HG02938 (cell line): ENCODE data around the gene PMPCA.

Experiments
- ATAC-seq: cut with Tn5 transposase; IDR thresholded peaks from one replicate; pipeline ENCODE4 v1.9.1; 2021; ENCODE audit warnings: mild to moderate bottlenecking, moderate library complexity; ENCODE audit not compliant: unreplicated experiment

The PMPCA gene

DNA sequence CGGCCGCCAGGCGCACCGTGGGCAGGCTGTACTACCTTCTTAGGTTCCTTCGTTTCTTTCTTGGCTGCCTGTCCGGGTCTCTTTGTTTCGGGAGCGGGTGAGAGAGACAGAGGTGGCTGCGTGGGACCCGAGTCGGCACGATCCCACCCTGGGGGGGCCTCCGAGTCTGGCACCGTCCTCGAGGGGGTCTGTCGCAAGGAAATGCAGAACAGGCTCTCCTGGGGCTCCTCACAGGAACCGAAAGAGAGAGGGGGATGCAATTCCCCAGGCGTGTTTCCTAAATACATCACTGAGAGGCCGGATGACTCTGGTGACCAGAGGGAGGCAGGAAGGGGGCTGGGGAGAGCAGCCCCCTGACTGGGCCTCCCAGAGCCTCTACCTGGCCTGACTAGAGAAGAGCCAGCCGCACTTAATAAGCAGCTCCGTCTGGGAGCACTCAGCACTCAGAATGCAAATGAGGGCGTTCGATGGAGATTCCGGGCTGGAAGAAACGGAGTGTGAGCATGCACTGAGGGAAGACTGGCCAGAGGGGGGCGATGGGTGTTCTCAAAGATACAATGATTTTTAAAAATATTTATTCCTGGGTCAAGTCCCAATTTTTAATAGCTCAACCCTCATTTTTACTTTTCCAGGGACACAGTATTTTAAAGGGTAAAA is 40.9 kb downstream of the PMPCA start:
- no peak for ATAC-seq

DNA sequence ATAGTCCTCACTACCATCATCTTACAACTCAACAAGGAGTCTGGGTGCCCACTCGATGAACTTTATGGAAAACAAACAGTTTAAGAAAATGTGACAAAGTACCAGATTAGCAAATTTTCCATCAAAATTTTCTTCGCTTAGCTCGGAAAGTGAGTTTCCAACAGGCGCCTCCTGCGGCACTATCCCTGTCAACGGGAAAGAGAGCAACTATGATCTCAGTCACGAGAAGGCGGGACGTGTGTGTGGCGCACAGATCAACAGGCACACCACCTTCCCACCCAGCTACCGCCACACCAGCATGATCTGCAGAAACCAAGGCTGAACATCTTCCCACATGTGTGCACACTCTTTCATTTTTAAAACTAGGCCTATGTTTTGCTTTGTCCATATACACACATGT is 42.9 kb downstream of the PMPCA start:
- ATAC-seq = no peak

DNA sequence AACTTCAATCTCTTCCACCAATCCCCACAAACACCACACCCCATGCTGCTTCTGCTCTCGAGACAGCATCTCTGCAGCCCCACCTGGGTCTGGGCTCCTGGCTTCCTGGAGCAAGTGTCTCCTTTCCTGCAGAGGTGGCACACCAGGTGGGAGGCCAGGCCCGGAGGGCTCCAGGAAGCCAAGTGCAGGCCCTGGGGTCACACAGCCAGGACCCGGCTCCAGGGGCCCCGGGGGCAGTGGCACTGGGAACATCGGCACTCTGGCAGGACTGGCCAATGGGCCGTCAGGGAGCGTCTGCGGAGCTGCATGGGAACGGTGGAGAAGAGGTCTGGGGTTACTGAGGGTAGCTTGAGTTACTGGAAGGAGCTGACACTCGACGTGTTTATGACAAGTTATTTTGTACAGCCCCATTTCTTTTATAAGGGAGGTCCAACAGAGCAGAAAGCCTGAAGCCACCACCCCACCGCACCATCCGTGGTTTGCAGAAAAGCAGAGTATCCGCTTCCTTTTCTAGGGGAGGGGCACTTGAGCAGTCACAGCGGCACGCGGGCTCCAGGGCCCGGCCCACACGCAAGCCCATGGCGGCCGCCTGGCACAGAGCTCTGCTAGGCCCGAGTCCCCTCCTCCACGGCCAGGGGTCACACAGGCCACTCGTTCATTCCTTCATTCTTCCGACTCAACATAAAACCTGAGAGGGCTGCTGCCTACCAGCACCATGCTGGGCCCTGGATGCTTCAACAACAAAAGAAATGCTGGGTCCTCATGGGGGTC is 43.8 kb downstream of the PMPCA start:
- no peak for ATAC-seq

DNA sequence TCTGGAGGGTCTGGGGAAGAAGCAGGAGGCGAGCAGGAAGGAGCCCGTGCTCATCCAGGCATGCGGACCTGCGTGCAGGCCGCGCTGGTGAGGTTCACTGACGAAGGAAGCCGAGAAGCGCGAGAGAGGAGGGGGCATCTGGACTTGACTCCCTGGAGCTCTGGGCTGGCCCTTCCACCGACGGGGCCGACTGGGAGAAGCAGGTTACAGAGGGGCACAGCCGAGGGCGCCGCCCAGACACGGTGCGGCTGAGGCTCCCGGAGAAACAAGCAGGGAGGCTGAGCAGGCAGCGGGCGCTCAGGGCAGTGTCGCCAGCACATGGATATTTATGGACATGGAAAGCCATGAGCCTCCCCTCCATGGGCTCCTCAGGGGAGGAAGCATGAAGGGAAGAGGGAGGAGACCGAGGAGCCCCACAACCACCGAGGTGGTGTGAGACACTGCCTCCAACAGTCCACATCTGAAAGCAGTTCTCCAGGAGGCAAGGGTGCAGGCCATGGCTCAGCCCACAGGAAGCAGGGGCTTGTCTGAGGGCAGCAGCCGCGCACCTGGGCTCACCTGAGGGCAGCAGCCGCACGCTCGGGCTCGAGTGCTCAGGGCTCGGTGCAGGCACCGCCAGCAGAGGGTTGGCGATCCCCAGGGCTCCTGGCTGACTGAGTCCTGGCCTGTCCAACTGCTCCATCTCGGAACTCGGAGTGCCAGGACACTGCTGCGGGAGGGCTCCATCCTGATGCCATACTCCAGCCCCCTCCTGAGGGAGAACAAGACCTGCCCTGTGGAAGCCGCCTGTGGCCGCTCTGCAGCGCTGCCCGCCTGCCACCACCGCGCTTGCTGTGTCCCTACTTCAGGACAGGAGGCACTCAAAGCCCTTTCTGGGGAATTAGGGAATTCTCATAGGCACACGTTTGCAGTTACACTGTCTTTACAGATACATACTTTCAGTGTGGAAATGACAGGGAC is 44.9 kb downstream of the PMPCA start:
- ATAC-seq = no peak

DNA sequence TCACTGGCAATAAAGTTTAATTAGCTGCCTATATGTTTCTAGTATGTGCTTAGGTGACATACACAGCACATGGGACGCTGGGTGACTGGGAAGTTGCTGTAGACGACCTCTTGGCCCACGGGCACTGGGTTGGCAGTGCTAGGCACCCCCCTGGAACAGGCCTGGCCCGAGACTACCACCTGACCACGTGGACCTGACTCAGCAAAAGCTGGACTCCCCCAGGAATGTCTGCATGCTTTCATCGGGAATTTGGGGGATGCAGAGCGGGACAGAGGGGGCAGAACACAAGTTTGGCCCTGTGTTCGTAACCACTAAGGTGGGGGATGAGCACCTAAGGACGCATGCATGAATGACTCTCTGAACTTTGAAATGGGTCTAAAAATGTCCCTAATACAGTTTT is 45.8 kb downstream of the PMPCA start:
- no peak for ATAC-seq

DNA sequence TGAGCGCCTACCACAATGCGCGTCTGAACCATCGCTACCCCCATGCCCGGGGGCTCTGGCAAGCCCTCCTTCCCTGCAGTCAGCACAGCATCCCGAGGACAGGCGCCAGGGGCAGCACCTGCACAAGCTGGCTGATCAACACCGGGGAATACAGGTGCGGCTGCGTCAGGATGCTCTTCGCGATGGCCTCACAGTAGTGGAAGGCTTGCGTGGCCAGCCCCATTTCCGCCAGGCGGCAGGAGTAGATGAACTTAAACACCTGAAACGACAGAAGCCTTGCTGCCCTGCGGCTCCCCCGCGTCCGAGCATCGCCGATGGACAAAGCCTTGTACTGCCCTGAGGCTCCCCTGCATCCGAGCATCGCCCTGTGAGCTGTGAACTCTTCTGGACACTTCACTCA is 46.9 kb downstream of the PMPCA start:
- ATAC-seq = no peak

DNA sequence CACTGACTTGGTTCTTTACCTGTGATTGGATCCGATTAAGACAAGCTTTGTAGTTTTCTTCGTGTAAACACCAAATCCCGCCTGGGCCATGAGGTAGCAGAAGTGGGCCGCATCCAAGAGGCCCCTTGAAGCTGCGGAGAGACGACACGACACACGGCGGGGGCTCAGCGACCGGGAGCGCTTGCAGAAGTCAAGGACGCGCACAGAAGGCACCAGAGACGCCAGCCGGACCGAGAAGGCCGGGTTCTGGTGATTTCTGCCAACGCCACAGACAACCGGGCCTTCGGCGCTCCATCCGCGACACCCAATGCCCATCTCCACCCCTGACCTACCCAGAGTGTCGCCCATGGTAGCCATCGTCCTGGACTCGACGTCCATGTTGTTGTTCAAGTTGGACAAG is 49.0 kb downstream of the PMPCA start:
- ATAC-seq = no peak

DNA sequence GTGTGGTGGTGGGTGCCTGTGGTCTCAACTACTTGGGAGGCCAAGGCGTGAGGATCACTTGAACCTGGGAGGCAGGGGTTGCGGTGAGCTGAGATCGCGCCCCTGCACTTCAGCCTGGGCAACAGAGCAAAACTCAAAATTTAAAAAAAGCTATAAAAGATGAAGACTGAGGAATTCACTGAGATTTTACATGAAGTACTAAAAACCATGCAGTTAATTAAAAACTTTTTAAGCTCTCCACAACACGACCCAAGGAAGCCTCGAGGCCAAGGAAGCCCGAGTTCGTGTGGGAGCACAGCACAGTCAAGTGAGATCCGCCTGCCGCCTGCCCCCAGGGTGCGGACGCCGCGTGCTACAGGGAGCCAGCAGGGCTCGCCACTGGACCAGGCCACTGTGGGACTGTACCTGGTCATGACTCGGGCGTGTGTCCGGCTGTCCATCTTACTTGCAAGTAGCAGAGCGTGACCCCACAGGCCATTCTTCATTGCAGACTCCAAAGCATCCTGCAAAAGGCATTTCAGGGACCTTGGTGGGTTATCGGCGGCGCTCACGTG is 50.4 kb downstream of the PMPCA start:
- ATAC-seq = no peak

DNA sequence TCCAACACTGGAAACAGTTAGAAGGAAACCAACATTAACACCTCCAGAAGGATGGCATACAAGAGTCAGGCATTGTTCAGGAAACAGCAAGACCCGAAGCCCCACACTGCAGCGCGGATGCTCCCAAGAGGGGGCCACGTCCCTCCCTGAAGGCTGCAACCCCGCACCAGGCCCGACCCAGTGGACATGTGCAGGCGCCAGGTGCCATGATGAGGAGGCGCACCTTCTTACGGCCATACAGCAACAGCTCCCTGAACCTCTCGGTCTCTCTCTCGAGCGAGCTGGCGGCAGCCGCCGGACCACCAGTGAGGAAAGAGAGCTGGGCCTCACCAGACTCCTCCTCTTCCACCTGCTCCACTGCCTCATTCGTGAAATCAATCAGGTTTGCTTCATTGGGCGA is 52.2 kb downstream of the PMPCA start:
- no peak for ATAC-seq

DNA sequence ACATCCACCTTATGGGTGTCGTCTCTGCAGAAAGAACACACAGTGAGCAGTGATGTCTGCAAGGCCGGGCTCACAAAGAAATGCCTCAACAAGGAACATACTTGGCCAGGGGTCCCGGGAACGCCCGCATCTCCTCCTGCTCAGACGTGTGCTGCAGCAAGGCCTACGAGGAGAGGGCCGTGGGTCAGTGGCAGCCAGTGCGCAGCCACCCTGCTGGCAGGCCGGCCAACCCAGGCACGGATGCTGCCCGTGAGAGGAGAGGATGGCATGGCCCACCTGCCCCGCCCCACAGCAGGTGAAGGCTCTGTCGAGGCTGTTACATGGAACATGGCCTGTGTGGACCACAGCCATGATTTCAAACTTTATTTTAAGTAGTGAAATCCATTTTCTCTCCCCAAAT is 53.1 kb downstream of the PMPCA start:
- ATAC-seq = no peak

DNA sequence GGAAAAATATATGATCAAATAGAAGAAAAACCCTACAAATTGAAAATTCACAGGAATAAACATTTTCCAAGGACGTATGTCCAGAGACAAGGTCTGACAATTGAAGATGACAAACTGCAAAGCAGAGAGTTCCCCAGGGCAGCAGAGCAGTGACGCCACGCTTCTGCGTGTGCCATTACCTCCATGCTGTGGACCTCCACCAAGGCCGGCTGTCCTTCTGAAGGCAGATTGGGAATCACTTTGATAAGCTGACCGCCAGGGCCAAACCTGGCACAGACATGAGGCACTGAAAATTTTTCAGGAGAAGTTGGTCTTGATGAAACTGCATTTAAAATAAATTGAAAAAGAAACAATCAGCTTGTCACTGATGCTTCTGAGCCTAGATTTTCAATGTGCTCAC is 53.8 kb downstream of the PMPCA start:
- no peak for ATAC-seq

DNA sequence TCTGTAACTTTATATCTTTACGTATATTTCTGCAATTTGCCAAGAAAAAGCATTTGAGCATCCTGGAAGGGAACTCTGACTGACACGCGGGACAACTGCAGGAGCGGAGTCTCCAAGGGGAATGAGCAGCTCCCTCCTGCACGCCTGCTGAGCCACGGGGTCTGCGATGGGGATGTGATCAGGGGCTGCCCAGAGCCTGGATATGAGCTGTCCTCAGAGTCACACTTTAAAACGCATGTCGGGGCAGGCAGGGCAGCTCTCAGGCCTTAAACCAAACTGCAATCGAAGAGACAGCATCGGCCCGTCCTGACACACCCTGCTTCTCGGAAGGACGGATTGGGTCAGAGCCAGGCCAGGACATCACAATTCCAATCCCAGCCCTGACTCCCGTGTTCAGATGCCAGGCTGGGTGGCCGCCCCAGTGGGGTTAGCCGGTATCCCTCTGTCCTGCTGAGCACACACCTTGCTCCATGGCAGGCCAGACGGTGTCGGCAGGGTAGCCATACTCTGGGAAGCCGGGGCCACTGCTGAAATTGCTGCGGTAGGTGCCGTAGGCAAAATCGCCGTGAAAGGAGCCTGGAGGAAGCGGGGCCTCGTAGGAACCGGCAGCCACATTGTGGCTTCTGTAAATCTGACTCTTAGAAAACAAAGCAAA is 55.2 kb downstream of the PMPCA start:
- no peak for ATAC-seq

DNA sequence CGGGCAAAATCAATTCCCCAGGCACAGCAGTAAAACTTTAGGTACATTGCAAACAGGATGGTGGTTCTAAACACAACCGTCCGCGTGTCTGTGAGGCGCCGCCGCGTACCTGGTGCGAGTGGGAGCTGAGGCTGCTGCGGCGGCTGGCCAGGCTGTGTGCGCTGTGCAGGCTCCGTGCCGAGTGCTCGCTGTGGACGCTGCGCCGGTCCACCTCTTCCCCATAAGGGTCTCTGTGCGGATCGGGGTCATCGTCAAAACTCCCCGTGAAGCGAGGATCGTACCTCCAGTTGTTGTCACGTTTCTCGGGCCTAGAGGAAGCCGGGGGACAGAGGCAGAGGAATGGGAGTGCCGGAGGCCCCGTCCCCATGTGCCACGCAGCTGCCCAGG is 55.7 kb downstream of the PMPCA start:
- no peak for ATAC-seq

DNA sequence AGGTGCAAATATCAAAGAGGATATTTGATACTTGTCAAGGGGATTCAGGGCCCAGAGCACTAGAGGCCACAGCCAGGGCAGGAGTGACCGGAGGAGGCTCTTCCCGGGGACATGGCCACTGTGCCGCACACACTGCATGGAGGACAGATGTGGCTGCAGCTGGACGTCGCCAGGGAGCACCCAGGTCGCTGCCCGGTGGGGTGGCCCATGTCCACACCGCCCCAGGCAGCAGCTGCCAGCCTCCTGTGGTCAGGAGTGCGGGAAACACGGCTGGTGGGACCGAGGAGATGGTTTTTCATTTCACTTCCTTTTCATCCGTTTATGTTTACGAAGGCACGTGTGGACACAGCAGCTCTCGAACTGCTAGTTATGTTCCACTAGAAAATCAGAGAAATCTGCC is 57.3 kb downstream of the PMPCA start:
- ATAC-seq = no peak

DNA sequence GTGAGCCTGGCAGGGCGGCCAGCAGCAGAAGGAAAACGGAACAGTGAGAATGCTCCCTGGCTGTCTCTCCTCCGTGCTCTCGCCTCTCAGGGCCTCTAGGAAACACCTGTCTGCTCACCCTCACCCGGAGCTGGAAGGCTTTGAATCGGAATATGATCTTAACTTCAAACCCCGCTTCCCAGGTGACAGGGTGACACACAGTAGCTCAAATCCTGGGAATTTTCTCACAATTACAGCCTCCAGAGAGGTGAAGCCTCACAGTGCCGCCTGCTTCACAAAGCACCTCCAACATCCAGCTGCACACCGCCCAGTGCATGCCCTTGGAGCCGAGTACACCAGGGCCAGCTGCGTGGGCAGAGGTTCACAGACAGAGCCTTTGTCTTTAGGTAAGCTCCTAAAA is 59.9 kb downstream of the PMPCA start:
- ATAC-seq = no peak

DNA sequence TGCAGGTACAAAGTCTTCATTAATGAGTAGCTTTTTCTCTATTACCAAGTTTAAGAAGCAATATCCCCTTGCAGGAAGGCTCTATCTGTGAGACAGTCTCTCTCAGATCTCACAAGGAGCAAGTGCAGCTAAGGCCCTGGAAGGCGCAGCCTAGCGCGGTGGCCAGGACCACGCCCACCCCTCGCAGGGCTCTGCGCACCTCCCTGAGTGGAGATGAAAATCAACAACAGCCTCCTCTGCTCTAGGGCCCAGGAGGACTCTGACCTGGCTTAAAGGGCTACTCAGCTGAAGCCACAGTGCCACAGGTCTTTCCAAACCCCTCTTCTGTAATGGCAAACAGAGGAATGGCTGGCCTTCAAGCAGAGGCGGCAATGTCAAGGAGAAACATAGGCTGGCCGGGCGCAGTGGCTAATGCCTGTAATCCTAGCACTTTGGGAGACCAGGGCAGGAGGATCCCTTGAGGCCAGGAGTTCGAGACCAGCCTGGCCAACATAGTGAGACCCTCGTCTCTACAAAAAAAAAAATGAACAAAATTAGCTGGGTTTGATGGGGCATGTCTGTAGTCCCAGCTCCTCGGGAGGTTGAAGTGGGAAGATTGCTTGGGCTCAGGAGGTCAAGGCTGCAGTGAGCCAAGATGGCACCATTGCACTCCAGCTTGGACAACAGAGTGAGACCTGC is 60.5 kb downstream of the PMPCA start:
- ATAC-seq = no peak

DNA sequence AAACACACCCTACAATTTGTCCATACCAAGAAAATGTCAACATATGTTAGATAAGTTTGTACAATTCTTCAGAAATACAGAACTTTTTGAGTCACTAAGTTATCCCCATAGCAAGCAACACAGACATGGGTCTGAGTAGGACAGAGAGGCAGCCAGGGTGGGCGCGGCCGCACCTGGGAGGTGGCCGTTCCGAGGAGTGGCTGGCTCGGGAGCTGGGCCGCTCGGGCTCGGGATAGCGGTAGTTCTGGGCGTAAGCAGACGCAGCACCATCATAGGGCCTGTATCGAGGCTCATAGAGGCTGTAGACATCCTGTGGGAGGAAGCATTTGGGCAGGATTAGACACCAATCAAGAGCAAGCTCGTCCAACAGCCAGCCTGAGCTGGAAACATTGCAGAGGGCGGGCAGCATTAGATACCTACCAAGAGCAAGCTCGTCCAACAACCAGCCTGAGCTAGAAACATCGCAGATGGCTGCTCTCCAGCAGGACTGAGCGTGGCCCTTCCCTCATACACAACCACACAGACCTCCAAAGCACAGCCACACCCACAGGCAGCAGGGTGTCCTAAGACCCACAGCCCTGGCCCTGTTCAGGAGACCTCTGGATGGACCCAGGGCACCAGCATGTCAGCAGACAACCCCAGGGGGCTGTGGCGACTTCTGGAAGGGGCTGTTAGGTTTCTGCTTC is 61.5 kb downstream of the PMPCA start:
- no peak for ATAC-seq

DNA sequence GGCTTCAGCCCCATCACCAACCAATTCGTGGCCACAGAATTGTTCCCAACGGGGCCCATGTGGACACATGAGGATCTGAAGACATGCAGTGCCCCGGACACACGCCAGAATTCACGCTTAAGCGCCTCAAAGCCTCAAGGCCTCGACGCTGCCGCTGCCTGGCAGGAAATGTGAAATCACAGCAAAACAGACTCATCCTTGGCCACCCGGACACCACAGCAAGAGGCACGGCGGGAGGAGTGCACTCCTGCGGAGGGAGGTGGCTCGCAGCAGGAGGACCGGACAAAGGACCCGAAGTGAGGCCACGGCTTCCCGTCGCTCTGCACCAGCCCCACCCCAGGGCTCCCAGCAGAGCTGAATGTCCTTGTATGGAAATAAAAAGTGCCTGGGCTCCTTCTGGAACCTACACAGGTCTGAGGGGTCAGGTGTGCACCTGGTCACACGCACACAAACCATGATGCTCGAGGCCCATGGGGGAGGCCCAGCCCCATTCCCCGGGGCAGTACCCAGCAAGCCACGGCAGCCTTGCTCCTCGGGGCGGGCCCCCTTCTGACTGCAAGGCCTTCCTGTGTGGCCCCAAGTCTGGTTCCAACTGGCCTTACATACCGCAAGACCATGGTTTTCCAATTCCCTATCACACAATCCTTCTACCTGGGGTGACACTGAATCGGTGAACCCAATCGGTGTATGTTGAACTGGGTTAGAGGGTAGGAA is 62.3 kb downstream of the PMPCA start:
- no peak for ATAC-seq

DNA sequence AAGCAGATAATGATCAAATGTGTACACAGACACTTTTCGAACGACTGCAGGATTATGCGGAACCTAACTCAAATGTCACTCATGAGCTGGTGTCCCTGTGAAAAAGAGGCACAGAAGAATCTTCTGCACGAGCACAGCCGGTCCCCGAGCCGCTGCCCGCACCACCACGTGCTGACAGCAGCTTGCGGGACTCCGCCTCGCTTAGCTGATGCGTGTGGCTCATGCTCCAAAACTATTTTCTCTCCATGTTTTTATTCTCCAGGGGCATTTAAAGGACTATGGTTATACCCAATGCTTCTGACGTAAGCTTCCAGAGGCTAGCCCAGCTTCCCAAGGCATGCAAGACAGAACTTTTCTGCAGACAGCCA is 62.9 kb downstream of the PMPCA start:
- no peak for ATAC-seq
